ENCODE data around the gene FBXO2. TPM values are rescaled to one million over a fixed set of nuclear protein-coding genes. Genes with fewer than 3 reads are reported as not detected.

Gene FBXO2
- total and polyA plus RNA-seq, 10 of the 15 experiments (the other 5 are each of a cell fraction or from before 2014, with no cell fraction given): 0.06 to 0.41 (median 0.18) TPM; not detected in 4

- no TSS peak for BruUV-seq (replicated peaks)
- SMC1A ChIA-PET (ENCODE audit: uncharacterized antibody, unreplicated experiment): no interaction called here
- H3K4me3 ChIP-seq: no peak overlapping the region
- no peaks in the 10 kb centered on the region for H3K79me2 ChIP-seq (ENCODE audit: control insufficient read depth, insufficient read depth, low read length)
- no peaks in the 10 kb centered on the region for H3K36me3 ChIP-seq (ENCODE audit: control insufficient read depth in 2 of 2, insufficient read depth in 2 of 2, low read length in 1 of 2)
- no peaks in the 10 kb centered on the region for H3K9me3 ChIP-seq (replicated peaks; ENCODE audit: control insufficient read depth, insufficient read depth, low read length)
- in situ Hi-C loops (cut with MboI) (no loop called here), intact Hi-C loops (cut with micrococcal nuclease; ENCODE audit: unreplicated experiment) (no loop called here)
- no peak overlapping the region for H3K9ac ChIP-seq (ENCODE audit: control insufficient read depth, insufficient read depth, low read length)
- FAIRE-seq (no peak), ATAC-seq (no peak), DNase-seq (ENCODE audit: low read depth, low spot score) (no peak)
- POLR2A ChIA-PET: no interaction called here
- H3K4me2 ChIP-seq (ENCODE audit: control insufficient read depth, insufficient read depth): no peak overlapping the region
- H2AFZ ChIP-seq (ENCODE audit: control insufficient read depth, low read depth, low read length): no peak overlapping the region
- no peaks in the 10 kb centered on the region for H4K20me1 ChIP-seq (ENCODE audit: control insufficient read depth, insufficient read depth)
- 2% methylated on average over 3 of the region's 3 CpGs for WGBS (ENCODE audit: insufficient coverage, insufficient replicate concordance, low lambda C conversion rate, missing lambda C conversion rate)
- H3K4me1 ChIP-seq (ENCODE audit: control insufficient read depth, insufficient read depth, low read length): no peaks in the 10 kb centered on the region
- no peak overlapping the region for H3K27ac ChIP-seq (ENCODE audit: control insufficient read depth, insufficient read depth)
- H3K27me3 ChIP-seq (replicated peaks in 1 of 2; ENCODE audit: control insufficient read depth in 2 of 2, insufficient read depth in 2 of 2, low read length in 1 of 2): peaks cover 0 to 6% of the 10 kb centered on the region in 2 experiments; a peak in 2 of 4 replicates
- CTCF ChIA-PET: interaction anchor here (0.6 kb wide), 1 partner anchor 55 kb away, joined by 3 read pairs; no protein-coding TSS in a partner anchor
- TF ChIP-seq NFIC (IDR thresholded peaks at IDR 0.05; ENCODE audit: low read depth, low read length) (no peak), BMI1 (IDR thresholded peaks at IDR 0.05; ENCODE audit: borderline replicate concordance) (no peak), CEBPZ (IDR thresholded peaks at IDR 0.05; ENCODE audit: low read depth, low read length) (no peak), JUND (IDR thresholded peaks at IDR 0.05; ENCODE audit: low read depth, low read length) (no peak), MTA2 (IDR thresholded peaks at IDR 0.05; ENCODE audit: low read depth) (no peak), POLR2AphosphoS2 (IDR thresholded peaks at IDR 0.05; ENCODE audit: low read depth, low read length) (no peak), MEF2B (IDR thresholded peaks at IDR 0.05; ENCODE audit: partially characterized antibody, poor library complexity, severe bottlenecking) (no peak), CEBPB (IDR thresholded peaks at IDR 0.05; ENCODE audit: borderline replicate concordance in 1 of 2, low read depth in 2 of 2, low read length in 2 of 2) (no peak), GABPA (IDR thresholded peaks at IDR 0.05; ENCODE audit: low read depth) (no peak), RB1 (IDR thresholded peaks at IDR 0.05; ENCODE audit: borderline replicate concordance) (no peak), EZH2 (IDR thresholded peaks at IDR 0.05; ENCODE audit: borderline replicate concordance, control insufficient read depth, low read depth, low read length) (no peak), NFYA (IDR thresholded peaks at IDR 0.05; ENCODE audit: borderline replicate concordance, low read depth, low read length) (no peak), ZNF622 (IDR thresholded peaks at IDR 0.05) (no peak), ZBED1 (IDR thresholded peaks at IDR 0.05; ENCODE audit: borderline replicate concordance) (no peak), RELA (IDR thresholded peaks at IDR 0.05; ENCODE audit: borderline replicate concordance, partially characterized antibody) (no peak)
- RAD21 ChIA-PET (ENCODE audit: unreplicated experiment): no interaction called here
Measured at GRCh38 chr1:11626551-11626950, 27.7 kb downstream of the FBXO2 start.

Measured in GM12878 (cell line).